ENCODE data around the gene MTOR. TPM values are rescaled to one million over a fixed set of nuclear protein-coding genes. Genes with fewer than 3 reads are reported as not detected.
A peak's percentile ranks its signal among the peaks of the same experiment; 100 is the strongest.
"Not testable (repeated sequence)": the region's sequence is repeated elsewhere in the genome, so short reads cannot be mapped to it uniquely, and the experiment has no call there.

The MTOR gene
- total and polyA plus RNA-seq, 2 donors (not counting 1 experiment from before 2014, with no cell fraction given) = 30.7 to 50.7 TPM

DNA sequence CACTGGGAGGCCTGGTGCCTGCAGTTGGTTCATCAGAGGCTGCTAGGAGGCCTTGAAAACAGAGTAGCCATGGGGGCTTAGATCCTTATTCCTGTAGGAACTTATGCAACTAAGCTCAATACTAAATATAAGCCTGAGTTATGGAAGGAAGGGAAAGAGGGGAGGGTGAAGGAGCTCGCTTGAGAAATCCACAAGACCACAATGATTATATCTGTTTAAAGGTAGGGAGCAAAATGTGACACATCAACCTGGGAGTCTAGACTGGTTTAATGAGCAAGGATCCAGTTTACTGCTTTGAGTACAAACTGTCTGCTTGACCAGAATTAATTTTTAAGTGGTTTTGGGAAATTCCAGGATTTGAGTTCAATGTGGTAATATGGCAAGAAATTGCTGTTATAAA is 93.6 kb downstream of the MTOR start:
- Histone ChIP-seq H3K4me2 (replicated peaks; ENCODE audit: low read depth, low read length, poor library complexity, severe bottlenecking) (no peak overlapping the region), H3K79me2 (ENCODE audit: control insufficient read depth, insufficient read depth, low read length) (no peaks in the 10 kb centered on the region), H3K4me1 (ENCODE audit: control insufficient read depth in 2 of 2, insufficient read depth in 2 of 2, low read length in 2 of 2) (no peaks in the 10 kb centered on the region), H3K27ac (ENCODE audit: low read length in 2 of 2) (no peak overlapping the region), H3K9me3 (ENCODE audit: control extremely low read depth in 1 of 3, control insufficient read depth in 2 of 3, insufficient read depth in 1 of 3, low read length in 2 of 3) (no peaks in the 10 kb centered on the region), H3K27me3 (replicated peaks in 1 of 4; ENCODE audit: control extremely low read depth in 1 of 4, control insufficient read depth in 3 of 4, insufficient read depth in 4 of 4, low read length in 3 of 4) (no peaks in the 10 kb centered on the region), H3K9ac (ENCODE audit: low read length) (no peak overlapping the region), H2AFZ (ENCODE audit: insufficient read depth, low read depth, low read length, poor library complexity, severe bottlenecking) (no peak overlapping the region), H3K4me3 (ENCODE audit: control extremely low read depth in 1 of 5, extremely low read depth in 1 of 5, insufficient read depth in 1 of 5, low read depth in 2 of 5, low read length in 4 of 5) (no peak overlapping the region), H3K36me3 (replicated peaks in 1 of 2; ENCODE audit: control extremely low read depth in 1 of 2, control insufficient read depth in 1 of 2, extremely low read depth in 1 of 2, insufficient read depth in 2 of 2, low read length in 1 of 2) (peaks cover 0 to 8% of the 10 kb centered on the region in 2 experiments), H4K20me1 (ENCODE audit: control insufficient read depth, insufficient read depth, low read length, poor library complexity, severe bottlenecking) (no peaks in the 10 kb centered on the region)
- POLR2A ChIA-PET = no interaction called here
- Mint-ChIP-seq H3K4me3 (no peak overlapping the region), H3K9me3 (ENCODE audit: insufficient read depth) (no peaks in the 10 kb centered on the region), H3K4me1 (peaks cover 3% of the 10 kb centered on the region), H3K27ac (peak overlapping the region; percentile 15), H3K27me3 (no peaks in the 10 kb centered on the region)
- no peak for TF ChIP-seq EZH2 (IDR thresholded peaks at IDR 0.05; ENCODE audit: borderline replicate concordance, insufficient read depth, low read depth, low read length, poor library complexity, severe bottlenecking)
- TF ChIP-seq, protein P1, sequence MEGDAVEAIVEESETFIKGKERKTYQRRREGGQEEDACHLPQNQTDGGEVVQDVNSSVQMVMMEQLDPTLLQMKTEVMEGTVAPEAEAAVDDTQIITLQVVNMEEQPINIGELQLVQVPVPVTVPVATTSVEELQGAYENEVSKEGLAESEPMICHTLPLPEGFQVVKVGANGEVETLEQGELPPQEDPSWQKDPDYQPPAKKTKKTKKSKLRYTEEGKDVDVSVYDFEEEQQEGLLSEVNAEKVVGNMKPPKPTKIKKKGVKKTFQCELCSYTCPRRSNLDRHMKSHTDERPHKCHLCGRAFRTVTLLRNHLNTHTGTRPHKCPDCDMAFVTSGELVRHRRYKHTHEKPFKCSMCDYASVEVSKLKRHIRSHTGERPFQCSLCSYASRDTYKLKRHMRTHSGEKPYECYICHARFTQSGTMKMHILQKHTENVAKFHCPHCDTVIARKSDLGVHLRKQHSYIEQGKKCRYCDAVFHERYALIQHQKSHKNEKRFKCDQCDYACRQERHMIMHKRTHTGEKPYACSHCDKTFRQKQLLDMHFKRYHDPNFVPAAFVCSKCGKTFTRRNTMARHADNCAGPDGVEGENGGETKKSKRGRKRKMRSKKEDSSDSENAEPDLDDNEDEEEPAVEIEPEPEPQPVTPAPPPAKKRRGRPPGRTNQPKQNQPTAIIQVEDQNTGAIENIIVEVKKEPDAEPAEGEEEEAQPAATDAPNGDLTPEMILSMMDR (IDR thresholded peaks at IDR 0.05) = no peak
- CTCF ChIA-PET = no interaction called here
- intact Hi-C loops (cut with micrococcal nuclease) = no loop called here
- no peak for ATAC-seq (ENCODE audit: low read depth)
- no CpG with 5 or more reads among the region's 1 CpG for WGBS (ENCODE audit: insufficient coverage)
- no peak for DNase-seq

DNA sequence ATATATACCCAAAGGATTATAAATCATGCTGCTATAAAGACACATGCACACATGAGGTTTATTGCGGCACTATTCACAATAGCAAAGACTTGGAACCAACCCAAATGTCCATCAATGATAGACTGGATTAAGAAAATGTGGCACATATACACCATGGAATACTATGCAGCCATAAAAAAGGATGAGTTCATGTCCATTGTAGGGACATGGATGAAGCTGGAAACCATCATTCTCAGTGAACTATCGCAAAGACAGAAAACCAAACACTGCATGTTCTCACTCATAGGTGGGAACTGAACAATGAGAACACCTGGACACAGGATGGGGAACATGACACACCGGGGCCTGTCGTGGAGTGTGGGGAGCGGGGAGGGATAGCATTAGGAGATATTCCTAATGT is 95.6 kb downstream of the MTOR start:
- H3K4me1 Mint-ChIP-seq; H3K27me3 ChIP-seq (replicated peaks in 1 of 4; ENCODE audit: control extremely low read depth in 1 of 4, control insufficient read depth in 3 of 4, insufficient read depth in 4 of 4, low read length in 3 of 4); H3K27ac Mint-ChIP-seq; H3K4me3 ChIP-seq (ENCODE audit: control extremely low read depth in 1 of 5, extremely low read depth in 1 of 5, insufficient read depth in 1 of 5, low read depth in 2 of 5, low read length in 4 of 5); H3K4me2 ChIP-seq (replicated peaks; ENCODE audit: low read depth, low read length, poor library complexity, severe bottlenecking); intact Hi-C loops (cut with micrococcal nuclease); ATAC-seq (ENCODE audit: low read depth); H3K79me2 ChIP-seq (ENCODE audit: control insufficient read depth, insufficient read depth, low read length); POLR2A ChIA-PET; H2AFZ ChIP-seq (ENCODE audit: insufficient read depth, low read depth, low read length, poor library complexity, severe bottlenecking); H3K4me1 ChIP-seq (ENCODE audit: control insufficient read depth in 2 of 2, insufficient read depth in 2 of 2, low read length in 2 of 2); DNase-seq; H3K27ac ChIP-seq (ENCODE audit: low read length in 2 of 2); H3K9ac ChIP-seq (ENCODE audit: low read length); H3K27me3 Mint-ChIP-seq; H3K4me3 Mint-ChIP-seq; CTCF ChIA-PET; H3K36me3 ChIP-seq (replicated peaks in 1 of 2; ENCODE audit: control extremely low read depth in 1 of 2, control insufficient read depth in 1 of 2, extremely low read depth in 1 of 2, insufficient read depth in 2 of 2, low read length in 1 of 2); H3K9me3 Mint-ChIP-seq (ENCODE audit: insufficient read depth); H4K20me1 ChIP-seq (ENCODE audit: control insufficient read depth, insufficient read depth, low read length, poor library complexity, severe bottlenecking); H3K9me3 ChIP-seq (ENCODE audit: control extremely low read depth in 1 of 3, control insufficient read depth in 2 of 3, insufficient read depth in 1 of 3, low read length in 2 of 3): not testable (repeated sequence)
- WGBS (ENCODE audit: insufficient coverage) = no CpG with 5 or more reads among the region's 5 CpGs

DNA sequence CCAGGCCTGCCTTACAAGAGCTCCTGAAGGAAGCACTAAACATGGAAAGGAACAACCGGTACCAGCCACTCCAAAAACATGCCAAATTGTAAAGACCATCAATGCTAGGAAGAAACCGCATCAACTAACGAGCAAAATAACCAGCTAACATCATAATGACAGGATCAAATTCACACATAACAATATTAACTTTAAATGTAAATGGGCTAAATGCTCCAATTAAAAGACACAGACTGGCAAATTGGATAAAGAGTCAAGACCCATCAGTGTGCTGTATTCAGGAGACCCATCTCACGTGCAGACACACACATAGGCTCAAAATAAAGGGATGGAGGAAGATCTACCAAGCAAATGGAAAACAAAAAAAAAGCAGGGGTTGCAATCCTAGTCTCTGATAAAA is 99.6 kb downstream of the MTOR start:
- H3K4me1 Mint-ChIP-seq = peaks cover 12% of the 10 kb centered on the region
- H3K4me1 ChIP-seq (ENCODE audit: control insufficient read depth in 2 of 2, insufficient read depth in 2 of 2, low read length in 2 of 2); intact Hi-C loops (cut with micrococcal nuclease); DNase-seq; H3K79me2 ChIP-seq (ENCODE audit: control insufficient read depth, insufficient read depth, low read length); H3K9me3 Mint-ChIP-seq (ENCODE audit: insufficient read depth); H3K9me3 ChIP-seq (ENCODE audit: control extremely low read depth in 1 of 3, control insufficient read depth in 2 of 3, insufficient read depth in 1 of 3, low read length in 2 of 3); H3K4me2 ChIP-seq (replicated peaks; ENCODE audit: low read depth, low read length, poor library complexity, severe bottlenecking); H3K27me3 Mint-ChIP-seq; POLR2A ChIA-PET; H3K9ac ChIP-seq (ENCODE audit: low read length); H3K4me3 ChIP-seq (ENCODE audit: control extremely low read depth in 1 of 5, extremely low read depth in 1 of 5, insufficient read depth in 1 of 5, low read depth in 2 of 5, low read length in 4 of 5); H3K27ac Mint-ChIP-seq; CTCF ChIA-PET; H3K4me3 Mint-ChIP-seq; H3K27ac ChIP-seq (ENCODE audit: low read length in 2 of 2); H3K27me3 ChIP-seq (replicated peaks in 1 of 4; ENCODE audit: control extremely low read depth in 1 of 4, control insufficient read depth in 3 of 4, insufficient read depth in 4 of 4, low read length in 3 of 4); ATAC-seq (ENCODE audit: low read depth); H2AFZ ChIP-seq (ENCODE audit: insufficient read depth, low read depth, low read length, poor library complexity, severe bottlenecking); H4K20me1 ChIP-seq (ENCODE audit: control insufficient read depth, insufficient read depth, low read length, poor library complexity, severe bottlenecking): not testable (repeated sequence)
- no CpG with 5 or more reads among the region's 4 CpGs for WGBS (ENCODE audit: insufficient coverage)
- peaks cover 3 to 15% of the 10 kb centered on the region in 2 experiments for H3K36me3 ChIP-seq (replicated peaks in 1 of 2; ENCODE audit: control extremely low read depth in 1 of 2, control insufficient read depth in 1 of 2, extremely low read depth in 1 of 2, insufficient read depth in 2 of 2, low read length in 1 of 2)
